ENCODE measurements around the gene PPP1R18.
A peak's percentile ranks its signal among the peaks of the same experiment; 100 is the strongest.

The PPP1R18 gene

DNA sequence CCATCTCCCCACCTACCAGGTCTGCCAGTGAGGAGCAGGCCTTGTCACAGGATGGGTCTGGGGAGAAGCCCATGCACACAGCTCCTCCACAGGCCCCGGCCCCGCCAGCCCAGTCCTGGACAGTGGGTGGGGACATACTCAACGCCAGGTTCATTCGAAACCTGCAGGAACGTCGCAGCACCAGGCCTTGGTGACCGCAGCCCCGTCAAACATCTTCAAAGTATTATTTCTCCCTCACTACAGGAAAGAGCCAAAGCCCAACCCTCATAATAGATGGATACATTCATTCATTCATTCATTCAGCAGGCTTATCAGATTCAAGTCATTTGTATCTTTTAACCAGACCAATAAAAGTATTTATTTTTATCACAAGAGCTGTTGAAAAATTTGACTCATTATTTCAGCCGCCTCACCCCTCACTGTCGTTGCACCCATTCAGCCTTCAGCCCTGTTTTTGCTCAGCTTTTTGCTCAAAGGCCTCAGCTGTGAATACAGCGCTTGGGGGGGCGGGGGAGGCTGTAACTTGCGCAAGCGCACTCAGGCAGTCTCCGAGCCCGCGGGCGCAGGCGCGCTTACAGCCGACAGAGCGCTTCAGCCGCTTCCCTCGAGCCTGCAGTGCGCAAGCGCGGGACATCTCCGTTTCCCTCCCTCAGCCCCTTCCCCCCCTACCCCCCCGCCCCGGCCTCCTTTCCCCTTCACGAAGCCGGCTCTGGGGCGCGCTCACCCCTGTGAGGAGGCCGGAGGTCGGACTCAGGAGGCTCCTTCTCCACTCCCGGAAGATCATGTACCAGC, 39.8 kb downstream of the PPP1R18 start, which contains the start of gene C6orf136:
C6orf136 (plus strand) TSS at position 684 of the 792 bp plus-strand sequence; CDS start at position 783, 99 bp downstream.
- H3K27ac ChIP-seq: peak within 1 kb of the TSS; percentile 91
- TF ChIP-seq, protein P1, sequence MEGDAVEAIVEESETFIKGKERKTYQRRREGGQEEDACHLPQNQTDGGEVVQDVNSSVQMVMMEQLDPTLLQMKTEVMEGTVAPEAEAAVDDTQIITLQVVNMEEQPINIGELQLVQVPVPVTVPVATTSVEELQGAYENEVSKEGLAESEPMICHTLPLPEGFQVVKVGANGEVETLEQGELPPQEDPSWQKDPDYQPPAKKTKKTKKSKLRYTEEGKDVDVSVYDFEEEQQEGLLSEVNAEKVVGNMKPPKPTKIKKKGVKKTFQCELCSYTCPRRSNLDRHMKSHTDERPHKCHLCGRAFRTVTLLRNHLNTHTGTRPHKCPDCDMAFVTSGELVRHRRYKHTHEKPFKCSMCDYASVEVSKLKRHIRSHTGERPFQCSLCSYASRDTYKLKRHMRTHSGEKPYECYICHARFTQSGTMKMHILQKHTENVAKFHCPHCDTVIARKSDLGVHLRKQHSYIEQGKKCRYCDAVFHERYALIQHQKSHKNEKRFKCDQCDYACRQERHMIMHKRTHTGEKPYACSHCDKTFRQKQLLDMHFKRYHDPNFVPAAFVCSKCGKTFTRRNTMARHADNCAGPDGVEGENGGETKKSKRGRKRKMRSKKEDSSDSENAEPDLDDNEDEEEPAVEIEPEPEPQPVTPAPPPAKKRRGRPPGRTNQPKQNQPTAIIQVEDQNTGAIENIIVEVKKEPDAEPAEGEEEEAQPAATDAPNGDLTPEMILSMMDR (conservative IDR thresholded peaks at IDR 0.05; ENCODE audit: low read depth): no peak
- DNase-seq (ENCODE audit: low spot score): peak; percentile 97
- ChIA-PET CTCF (interaction anchor here (0.6 to 1.0 kb wide), 4 partner anchors 10 to 79 kb away, joined by 3 to 5 read pairs (median 4); no protein-coding TSS in a partner anchor), POLR2A (ENCODE audit: low non-redundant PET) (interaction anchor here (0.6 to 1.1 kb wide), 4 partner anchors 13 to 300 kb away, joined by 3 to 4 read pairs (median 4); no protein-coding TSS in a partner anchor)

DNA sequence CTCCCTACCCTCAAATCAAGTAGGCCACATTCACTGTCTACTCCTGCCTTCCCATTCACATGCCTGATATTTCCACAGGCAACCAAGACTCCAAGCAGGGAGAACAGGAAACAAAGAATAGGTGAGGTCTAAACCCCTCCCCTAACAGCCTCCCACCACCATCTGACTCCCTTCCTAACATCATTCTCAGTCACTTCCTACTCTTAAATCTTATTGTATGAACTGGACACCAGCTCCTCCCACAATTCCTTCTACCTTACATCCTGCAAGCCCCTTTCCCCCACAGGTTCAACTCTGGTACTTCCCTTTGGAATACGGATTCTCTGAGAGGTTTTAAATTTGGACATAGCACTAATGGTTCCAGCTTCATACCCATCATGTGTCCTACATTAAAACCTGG, 40.5 kb downstream of the PPP1R18 start:
- TF ChIP-seq, protein P1 (conservative IDR thresholded peaks at IDR 0.05; ENCODE audit: low read depth): no peak
- POLR2A ChIA-PET (ENCODE audit: low non-redundant PET): interaction anchor here (1.1 kb wide), 1 partner anchor 32 kb away, joined by 3 read pairs; no protein-coding TSS in a partner anchor
- CTCF ChIA-PET: interaction anchor here (0.6 to 1.0 kb wide), 3 partner anchors 11 to 76 kb away, joined by 3 to 4 read pairs (median 3); no protein-coding TSS in a partner anchor
- DNase-seq (ENCODE audit: low spot score): no peak
- peak overlapping the region; percentile 91; the same call in 1 of the 2 replicates for H3K27ac ChIP-seq

DNA sequence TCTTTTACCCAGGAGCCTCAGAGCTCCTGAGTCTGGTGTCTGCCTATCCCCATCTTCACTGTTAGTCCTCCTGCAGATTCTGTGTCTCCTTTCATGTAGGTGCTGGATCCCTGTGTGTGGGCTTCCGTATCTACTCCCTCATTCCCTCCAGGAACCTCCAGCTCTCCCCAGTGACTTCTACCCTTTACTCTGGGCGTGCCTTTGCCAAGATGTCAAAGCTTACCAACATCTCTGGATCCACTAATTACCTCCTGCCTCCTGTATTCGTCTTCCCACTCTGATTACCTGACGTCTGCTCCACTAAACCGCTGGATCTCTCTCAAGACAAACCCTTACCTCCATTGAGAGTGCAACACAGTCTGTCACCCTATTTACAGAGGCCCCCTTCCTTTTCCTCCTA, 41.7 kb downstream of the PPP1R18 start:
- H3K27ac ChIP-seq: no peak overlapping the region
- CTCF ChIA-PET: no interaction called here
- POLR2A ChIA-PET (ENCODE audit: low non-redundant PET): no interaction called here
- TF ChIP-seq, protein P1 (conservative IDR thresholded peaks at IDR 0.05; ENCODE audit: low read depth): no peak
- DNase-seq (ENCODE audit: low spot score): no peak

DNA sequence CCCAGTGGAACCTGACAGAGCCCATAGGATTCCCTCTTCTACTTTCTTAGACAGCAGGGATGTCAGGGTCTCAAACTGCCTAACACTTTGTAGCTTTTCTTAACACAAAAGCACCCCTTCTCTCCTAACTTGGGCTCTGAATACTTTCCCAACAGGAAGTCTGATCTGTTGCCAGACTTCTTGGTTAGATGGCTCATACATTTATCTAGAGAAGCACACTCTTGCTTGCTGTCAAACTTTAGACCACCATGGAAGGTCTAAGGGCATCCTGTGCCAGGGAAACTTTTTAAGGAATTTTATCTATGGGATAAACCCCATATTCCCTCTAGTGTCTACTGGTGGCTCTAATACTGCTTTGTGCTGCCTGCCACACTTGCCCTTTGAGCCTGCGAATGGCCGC, 42.8 kb downstream of the PPP1R18 start:
- no peak for DNase-seq (ENCODE audit: low spot score)
- CTCF ChIA-PET: no interaction called here
- POLR2A ChIA-PET (ENCODE audit: low non-redundant PET): no interaction called here
- no peak overlapping the region for H3K27ac ChIP-seq
- TF ChIP-seq, protein P1 (conservative IDR thresholded peaks at IDR 0.05; ENCODE audit: low read depth): no peak

DNA sequence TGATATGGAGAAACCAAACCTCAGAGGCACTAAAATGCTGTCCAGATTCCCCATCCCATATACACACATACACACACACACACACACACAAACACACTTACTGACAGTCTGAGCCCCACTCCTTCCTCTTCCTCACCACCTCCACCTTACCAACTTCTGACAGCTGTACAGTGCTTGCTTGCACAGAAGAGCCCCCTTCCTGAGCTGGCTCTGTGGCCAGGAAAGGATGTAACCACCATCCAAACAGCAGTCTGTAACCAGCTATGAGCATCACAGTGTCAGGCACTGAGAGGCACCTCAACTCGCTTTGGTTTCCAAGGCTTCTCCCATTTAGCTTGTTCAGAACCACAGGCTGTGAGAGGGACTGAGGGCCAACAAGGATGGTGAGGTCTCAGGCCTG, 45.4 kb downstream of the PPP1R18 start:
- CTCF ChIA-PET: interaction anchor here (0.6 to 0.8 kb wide), 4 partner anchors 15 to 88 kb away, joined by 3 to 4 read pairs (median 4); no protein-coding TSS in a partner anchor
- DNase-seq (ENCODE audit: low spot score): no peak
- no peak overlapping the region for H3K27ac ChIP-seq
- POLR2A ChIA-PET (ENCODE audit: low non-redundant PET): interaction anchor here (0.6 to 1.2 kb wide), 2 partner anchors 12 to 24 kb away, joined by 3 read pairs; partner anchors contain the start of gene PPP1R10
- TF ChIP-seq, protein P1 (conservative IDR thresholded peaks at IDR 0.05; ENCODE audit: low read depth): no peak

DNA sequence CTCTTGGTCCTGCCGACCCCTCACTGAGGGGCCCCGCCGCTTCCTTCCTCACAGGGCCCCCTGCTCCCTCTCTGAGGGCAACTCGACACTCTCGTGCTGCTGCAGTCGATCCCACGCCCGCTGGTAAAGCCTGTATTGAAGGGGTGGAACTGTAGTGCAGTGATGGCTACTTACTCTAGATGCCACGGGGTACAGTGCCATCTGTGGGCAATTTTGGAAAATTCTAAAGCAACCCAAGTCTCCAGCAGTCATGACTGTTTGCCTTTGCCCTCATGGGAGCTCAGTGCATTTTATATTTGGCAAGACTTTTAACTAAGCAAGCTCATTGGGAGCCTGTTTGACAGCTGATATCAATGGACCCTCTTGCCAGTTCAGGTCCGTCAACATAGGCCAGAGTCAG, 46.0 kb downstream of the PPP1R18 start:
- H3K27ac ChIP-seq: no peak overlapping the region
- no peak for DNase-seq (ENCODE audit: low spot score)
- CTCF ChIA-PET: interaction anchor here (0.6 to 0.8 kb wide), 2 partner anchors 14 to 89 kb away, joined by 3 to 4 read pairs; no protein-coding TSS in a partner anchor
- POLR2A ChIA-PET (ENCODE audit: low non-redundant PET): interaction anchor here (1.2 kb wide), 1 partner anchor 12 kb away, joined by 3 read pairs; no protein-coding TSS in a partner anchor
- TF ChIP-seq, protein P1 (conservative IDR thresholded peaks at IDR 0.05; ENCODE audit: low read depth): no peak

All from RWPE1 (cell line).